ENCODE data around the gene PLEKHG4.

Gene PLEKHG4

GRCh38 chr16:67294171-67294757 lies 14.9 kb downstream of the PLEKHG4 start:
- no peak for DNase-seq

DNA sequence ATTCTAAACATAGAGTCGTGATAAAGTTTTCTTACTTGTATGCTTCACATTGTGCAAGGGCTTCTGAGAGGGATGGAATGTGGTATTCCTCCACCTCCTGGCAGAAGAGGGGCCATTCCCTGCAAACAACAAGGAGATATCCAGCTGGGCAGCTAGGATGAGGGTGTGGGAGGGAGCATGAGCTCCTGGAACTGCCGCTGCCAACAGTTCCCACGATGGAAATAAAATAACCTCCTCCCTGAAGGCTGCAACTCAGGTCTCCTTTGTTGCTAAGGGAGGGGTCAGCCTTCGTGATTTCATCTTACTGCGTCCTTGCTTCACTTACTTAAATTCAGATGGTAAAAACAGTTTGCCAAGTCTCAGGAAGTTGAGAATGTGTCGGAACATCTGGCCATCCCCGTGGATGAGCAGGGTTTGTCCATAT lies 15.6 kb downstream of the PLEKHG4 start:
- DNase-seq = no peak

GRCh38 chr16:67296420-67296819 lies 17.1 kb downstream of the PLEKHG4 start:
- no peak for DNase-seq

DNA sequence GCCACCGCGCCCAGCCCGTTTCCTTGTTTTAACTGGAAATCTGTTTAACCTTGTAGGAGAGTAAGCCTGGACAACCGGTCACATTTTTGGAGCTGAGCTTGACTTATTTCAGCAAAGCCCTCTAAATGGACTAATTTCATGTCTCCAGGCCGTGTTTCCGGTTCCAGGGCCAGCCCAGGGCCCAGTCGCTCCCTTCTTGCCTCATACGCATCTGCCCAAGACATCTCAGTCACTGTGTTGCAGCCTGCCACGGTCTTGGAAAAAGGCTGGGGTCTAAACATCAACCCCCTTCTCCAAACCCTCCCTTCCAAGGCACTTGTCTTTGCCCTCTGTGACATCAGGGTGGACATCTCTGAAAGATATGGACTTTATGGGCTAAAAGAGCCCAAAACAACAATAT lies 18.9 kb downstream of the PLEKHG4 start:
- no peak for DNase-seq

GRCh38 chr16:67299269-67299668 lies 19.9 kb downstream of the PLEKHG4 start:
- no peak for DNase-seq

- DNase-seq = no peak
Measured at GRCh38 chr16:67301080-67301782, 21.9 kb downstream of the PLEKHG4 start.

DNA sequence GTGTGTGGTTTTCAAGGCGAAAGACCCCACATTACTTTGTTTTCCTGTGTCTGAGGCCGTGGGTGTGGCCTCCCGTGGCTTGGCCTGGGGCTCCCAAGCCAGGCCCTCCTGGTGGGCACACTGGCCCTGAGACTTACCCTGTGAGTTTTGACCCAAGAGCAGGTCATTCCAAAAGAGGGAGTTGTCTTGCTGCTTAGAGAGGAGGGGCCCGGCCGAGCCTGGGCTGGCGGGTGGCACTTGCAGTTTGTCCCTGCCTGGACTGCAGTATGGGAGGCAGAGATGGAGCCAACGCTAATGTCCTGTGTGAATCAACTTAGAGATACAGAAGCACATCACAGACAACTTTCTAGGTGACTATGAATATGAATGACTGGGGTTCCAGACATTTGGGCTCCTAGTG lies 22.7 kb downstream of the PLEKHG4 start:
- DNase-seq = no peak

- no peak for DNase-seq
Measured at GRCh38 chr16:67302970-67303369, 23.6 kb downstream of the PLEKHG4 start.

GRCh38 chr16:67304020-67304419 lies 24.7 kb downstream of the PLEKHG4 start:
- no peak for DNase-seq

DNA sequence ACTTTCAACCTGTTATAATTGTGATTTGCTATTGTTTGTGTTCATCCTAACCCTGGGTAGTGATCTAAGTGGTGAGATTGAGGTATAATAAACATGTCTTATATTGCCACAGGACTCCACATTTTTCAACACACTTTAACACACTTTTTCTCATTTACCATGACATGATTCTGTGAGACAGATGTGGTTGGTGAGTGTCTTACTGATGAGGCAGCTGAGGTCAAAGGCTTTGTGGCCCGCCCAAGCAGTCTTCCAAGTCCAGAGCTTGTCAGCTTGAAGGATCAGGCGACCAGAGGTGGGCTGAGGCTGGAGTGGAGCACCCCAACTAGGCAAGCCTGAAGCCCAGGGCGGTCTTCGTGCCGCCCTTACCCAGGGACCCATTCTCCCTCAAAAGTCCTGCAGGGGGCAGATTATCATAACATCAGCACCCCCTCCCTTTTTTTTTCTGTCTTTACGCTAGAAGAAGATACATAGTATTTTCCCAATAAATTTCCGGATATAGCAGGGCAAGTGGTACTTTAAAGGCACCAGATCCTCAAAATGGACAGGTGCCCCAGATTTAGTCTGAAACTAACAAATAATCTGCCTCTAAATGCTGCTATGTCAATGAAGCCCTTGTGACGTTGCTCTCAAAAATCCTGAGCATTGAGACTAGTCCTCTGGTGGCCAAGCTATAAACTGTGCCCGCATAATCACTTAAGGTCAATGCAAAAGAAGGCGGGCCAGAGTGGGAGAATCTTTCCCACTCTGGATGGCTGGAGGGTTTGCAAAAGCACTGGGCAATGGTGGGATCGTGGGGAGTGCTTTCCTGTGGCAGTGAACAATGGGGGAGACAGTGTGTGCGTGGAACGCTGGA lies 26.1 kb downstream of the PLEKHG4 start:
- peak; percentile 37 for DNase-seq

GRCh38 chr16:67310561-67310960 lies 31.2 kb downstream of the PLEKHG4 start:
- DNase-seq = peak; percentile 14

DNA sequence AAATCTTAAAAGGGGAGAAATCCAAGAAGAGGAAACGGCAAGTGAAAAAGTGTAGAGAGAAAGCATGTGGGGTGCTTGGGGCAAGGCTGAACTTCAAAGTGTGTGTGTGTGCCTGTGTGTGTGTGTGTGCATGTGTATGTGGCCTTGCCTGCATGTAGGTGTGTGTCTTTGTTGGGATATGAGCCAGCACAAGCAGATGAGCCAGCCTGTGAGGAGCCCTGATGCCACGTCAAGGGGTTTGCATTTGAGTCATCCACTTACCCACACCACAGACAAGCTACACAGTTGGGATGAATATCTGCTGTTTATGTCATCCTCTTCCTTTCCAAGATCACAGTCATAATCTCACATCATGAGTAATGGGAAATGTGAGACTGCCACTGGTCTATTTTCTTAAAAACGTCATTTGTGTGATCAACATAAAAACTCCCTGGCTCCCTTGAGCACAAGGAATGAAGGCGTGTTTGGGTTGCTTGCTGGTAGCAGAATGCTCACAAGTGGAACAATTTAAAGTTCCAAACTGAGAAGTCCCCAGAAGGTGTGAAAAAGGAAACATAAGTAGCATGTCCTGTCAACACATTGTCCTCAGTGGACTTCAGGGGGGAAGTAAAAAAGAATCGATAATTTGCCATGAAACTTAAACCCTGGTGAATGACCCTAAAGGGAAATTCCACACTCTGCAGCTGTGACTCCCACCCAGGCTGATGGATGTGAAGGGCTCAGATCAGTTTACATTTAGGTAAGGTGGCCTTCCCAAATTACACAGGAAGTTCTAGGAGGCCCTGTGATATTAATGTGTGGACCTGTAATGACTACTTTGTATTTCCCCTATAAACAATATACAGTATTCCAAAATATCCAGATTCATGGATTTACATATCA lies 32.5 kb downstream of the PLEKHG4 start:
- DNase-seq = peak; percentile 89

DNA sequence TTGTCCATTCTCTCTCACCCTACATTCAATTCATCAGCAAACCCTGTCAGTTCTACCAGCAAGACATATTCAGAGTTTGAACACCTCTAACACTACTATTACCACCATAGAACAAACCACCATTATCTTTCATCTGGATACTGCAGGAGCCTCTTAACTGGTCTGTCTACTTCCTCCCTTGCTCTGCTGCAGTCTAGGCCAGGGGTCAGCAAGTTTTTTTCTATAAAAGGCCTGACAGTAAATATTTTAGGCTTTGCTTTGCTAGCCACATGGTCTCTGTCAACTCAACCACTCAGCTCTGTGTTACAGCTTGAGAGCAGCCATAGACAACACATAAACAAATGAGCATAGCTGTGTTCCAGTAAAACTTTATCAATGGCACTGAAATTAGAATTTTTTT lies 33.4 kb downstream of the PLEKHG4 start:
- DNase-seq = no peak

GRCh38 chr16:67317853-67318252 lies 38.5 kb downstream of the PLEKHG4 start:
- no peak for DNase-seq

GRCh38 chr16:67326115-67326471 lies 46.8 kb downstream of the PLEKHG4 start:
- DNase-seq = no peak

DNA sequence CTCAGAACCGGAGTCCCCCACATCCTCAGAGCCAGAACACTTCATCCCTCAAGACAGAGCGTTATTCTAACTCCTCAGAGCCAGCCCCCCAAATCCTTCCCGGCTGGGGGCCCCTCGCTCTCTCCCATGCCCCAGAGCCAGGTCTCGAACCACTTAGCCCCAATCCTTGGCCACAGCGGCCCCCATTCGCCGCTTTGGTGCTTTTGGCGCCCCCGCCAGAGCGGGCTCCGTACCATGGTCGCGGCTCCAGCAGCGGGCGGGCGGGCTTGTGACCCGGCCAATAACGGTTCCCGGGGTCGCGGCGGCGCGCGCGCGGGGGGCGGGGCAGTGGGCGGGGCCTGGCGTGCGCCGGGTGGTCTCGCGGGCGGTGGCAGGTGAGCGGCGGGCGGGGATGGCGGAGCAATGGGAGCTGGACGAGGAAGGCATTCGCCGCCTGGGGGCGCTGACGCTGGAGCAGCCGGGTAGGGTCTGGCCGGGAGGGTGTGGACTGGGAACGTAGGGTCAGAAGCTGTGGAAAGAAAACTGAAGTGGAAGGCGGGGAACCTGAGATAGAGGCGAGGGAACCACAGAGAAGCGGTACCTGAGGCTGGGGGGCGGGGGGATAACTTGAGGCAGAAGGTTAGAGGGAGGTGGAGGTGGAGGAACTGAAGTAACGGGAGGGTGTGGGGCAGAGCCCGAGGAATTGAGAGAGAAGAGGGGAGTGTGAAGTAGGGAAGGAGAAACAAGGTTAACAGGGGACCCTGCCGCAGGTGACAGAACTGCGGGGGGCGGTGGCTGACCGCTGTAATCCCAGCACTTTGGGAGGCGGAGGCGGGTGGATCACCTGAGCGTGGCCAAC lies 47.4 kb downstream of the PLEKHG4 start, which contains the start of the genes KCTD19 and LRRC36:
TSS of gene KCTD19 (minus strand) at position 270 of the 838 bp plus-strand sequence. CDS start at position 236, 34 bp downstream.
TSS of gene LRRC36 (plus strand) at position 344 of the 838 bp plus-strand sequence. CDS start at position 392, 48 bp downstream.
- DNase-seq = peak; percentile 78

DNA sequence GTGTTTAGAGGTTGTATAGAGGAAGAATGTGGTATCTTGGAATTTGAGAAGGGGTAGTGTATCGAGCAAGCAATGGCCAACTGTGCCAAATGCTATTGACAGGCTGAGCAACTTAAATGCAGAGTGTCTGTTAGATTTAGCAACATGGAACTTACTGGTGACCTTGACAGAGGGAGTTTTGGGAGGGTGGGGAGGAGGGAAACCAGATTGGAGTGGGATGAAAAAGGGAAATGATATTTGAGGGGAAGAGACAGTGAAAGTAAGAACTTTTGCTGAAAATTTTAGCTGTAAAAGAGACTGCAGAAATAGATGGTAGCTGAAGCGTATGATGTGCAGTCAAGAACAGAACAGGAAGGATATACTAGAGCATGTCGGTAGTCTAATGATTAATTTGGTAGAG lies 48.4 kb downstream of the PLEKHG4 start:
- no peak for DNase-seq

DNA sequence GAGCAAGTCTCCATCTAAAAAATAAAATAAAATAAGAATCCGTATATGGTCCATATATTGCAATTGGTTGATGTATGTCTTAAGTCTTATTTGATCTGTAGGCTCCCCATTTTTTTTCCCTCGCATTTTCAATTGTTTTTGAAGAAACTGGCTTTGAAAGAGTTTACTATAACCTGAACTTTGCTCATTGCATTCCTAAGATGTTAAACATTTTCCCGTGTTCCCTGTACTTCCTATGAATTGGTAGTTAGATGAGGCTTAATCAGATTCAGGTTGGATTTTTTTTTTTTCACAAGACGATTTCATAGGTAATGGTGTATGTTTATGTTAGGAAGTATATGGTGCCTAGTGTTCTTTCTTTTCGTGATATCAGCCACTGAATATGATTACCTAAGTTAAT lies 50.6 kb downstream of the PLEKHG4 start:
- no peak for DNase-seq

GRCh38 chr16:67333315-67333714 lies 54.0 kb downstream of the PLEKHG4 start:
- no peak for DNase-seq

DNA sequence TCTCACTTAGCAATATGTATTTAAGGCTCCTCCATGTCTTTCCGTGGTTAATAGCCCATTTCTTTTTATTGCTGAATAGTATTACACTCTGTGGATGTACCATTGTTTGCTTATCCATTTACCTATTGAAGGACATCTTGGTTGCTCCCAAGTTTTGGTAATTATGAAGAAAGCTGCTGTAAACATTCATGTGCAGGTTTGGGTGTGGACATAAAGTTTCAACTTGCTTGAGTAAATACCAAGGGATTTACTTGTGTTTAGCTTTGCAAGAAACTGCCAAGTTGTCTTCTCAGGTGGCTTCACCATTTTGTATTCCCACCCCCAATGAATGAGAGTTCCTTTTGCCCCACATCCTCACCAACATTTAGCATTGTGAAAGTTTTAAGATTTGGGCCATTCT lies 56.8 kb downstream of the PLEKHG4 start:
- DNase-seq = no peak

DNA sequence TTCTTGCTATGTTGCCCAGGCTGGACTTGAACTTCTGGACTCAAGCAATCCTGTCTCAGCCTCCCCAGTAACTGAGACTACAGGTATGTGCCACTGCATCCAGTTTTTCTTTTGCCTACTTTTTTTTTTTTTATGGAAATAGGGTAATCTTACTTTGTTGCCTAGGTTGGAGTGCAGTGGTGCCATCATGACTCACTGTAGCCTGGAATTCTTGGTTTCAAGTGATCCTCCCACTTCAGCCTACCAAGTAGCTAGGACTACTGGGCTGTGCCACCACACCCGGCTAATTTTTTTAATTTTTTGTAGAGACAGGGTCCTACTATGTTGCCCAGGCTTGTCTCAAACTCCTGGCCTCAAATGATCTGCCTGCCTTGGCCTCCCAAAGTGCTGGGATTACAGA lies 57.3 kb downstream of the PLEKHG4 start:
- no peak for DNase-seq
